DMS153 treated with DMSO at 0.1 percent for 48 hours (cell line): ENCODE measurements around the gene ARHGAP10.
"Not testable (repeated sequence)": the region's sequence is repeated elsewhere in the genome, so short reads cannot be mapped to it uniquely, and the experiment has no call there.

ENCODE experiments used
- DNase-seq: peaks from one replicate; lab custom pipeline; 2025; ENCODE audit not compliant: unreplicated experiment; lab: John Stamatoyannopoulos, UW

Gene ARHGAP10

DNA sequence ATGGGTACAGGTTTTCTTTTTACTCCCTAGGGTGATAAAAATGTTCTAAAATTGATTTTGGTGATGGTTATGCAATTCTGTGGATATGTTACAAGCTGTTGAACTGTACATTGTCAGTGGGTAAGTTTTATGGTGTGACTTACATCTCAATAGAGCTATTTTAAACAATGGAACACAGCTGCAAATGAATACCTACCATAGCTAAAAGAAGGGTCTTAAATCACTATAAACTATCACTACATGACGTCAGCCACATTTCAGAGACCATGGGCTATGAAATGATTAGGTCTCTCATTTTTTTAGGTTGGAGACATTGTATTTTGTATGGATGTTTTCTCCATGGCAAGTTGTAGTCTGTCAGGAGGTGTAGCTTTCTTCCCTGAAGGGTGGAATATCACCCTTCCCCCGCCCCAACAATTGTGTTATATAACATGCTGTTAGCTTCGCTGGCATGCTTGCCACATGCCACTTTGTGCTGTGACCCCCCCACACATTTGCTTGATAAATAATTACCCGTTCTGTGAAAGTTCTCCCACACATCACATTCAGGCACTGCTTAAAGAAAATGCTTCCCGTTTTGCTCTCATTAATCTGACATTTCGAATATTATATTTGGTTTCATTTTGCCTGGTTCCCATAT, 159.7 kb downstream of the ARHGAP10 start:
- DNase-seq, result no peak

DNA sequence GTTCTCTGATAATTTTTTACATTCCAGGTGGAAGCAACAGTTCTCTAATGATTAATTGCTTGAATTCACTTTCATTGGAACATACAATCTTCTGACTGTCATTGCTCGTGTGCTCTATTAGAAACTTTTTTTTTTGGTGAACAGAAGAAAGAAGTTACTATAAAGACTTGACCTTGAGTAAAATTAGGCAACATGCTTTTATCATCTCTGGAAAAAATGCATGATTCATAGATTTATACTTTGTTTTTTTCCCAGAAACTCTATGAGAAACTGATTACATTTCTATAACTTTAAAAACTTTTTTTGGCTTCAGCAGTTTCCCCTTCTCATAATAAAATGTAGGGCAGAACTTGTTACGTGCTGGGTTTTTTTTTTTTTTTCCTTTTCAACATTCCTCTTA, 167.6 kb downstream of the ARHGAP10 start:
- DNase-seq, result no peak

DNA sequence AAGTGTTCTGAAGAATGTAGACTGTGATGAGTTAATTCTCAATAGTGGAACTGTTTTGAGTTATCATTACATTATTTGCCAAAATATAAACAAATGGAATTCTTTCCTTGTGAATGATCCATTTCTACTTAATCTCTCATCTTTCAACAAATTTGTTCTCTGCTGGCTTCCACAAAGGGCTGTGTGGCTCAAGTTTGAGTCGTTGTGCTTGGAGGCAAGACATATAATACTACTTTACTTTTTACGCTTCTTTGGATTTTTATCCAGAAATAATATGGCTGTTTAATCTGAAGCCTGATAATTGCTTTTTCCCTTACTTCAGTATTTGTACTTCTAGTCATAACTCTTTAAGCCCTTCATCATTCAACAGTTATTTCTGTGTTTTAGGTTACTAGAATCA, 169.5 kb downstream of the ARHGAP10 start:
- DNase-seq, result no peak

DNA sequence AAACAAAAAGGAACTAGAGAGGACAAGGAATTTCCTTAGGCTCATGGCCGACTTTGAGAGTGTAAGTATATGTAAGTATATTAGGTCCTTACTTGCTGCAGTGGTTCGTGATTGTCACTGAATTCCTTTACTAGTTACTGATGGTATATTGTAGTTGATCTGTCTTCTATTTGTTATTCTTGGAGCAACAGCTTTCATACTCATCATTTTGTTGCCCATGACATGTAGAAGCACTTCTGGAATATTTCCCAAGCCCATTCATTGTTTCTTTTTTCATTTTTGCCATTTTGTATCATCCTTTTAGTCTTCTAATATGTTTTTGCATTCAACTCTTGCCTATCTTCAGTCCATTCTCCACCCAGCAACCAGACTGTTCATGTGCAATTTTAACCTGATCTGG, 170.0 kb downstream of the ARHGAP10 start:
- no peak for DNase-seq

DNA sequence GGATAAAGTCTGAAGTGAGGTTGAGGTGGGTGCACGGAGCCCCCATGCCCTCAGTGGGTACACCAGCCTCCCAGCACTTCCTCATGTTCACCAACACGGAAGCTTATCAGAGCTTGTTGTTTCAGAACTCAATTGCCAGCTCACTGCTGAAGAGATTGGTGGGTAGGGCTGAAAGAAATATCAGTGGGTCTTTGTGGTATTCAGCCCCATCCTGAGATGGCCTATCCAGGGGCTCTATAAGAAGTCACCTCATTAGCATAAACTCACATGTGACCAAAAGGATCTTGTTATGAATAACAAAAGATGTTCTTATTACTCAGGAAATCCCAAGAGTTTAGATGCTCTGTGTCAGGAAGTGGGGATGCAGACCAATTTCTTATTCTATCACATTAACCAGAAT, 177.3 kb downstream of the ARHGAP10 start:
- DNase-seq, result no peak

DNA sequence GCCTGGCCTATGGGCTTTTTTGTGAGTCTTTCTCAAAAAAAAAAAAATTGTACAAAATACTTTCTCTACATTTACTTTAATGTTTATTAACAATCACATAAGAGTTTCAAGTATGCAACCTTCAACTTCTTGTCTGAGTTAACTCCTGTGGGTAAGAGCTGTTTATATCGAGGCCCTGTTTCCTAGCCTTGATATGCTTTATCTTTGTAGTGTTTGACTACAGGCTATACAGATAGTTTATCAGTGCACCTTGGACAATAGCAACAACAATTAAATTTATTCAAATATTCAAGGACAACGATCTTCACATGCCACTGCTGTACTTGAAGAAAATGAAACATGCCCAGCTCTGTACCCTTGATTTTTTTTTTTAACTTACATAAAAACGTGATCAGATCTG, 178.4 kb downstream of the ARHGAP10 start:
- DNase-seq, result no peak

DNA sequence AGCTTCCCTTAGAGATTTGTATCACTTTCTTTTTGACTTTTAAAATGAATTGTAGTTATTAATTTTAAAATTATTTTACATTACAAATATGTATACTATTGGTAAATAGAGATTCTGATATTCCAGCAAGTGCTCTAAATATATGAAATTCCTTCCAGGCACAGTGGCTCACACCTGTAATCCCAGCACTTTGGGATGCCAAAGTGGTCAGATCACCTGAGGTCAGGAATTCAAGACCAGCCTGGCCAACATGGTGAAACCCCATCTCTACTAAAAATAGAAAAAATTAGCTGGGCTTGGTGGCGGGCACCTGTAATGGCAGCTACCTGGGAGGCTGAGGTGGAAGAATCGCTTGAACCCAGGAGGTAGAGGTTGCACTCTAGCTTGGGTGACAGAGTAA, 180.2 kb downstream of the ARHGAP10 start:
- DNase-seq, result not testable (repeated sequence)

DNA sequence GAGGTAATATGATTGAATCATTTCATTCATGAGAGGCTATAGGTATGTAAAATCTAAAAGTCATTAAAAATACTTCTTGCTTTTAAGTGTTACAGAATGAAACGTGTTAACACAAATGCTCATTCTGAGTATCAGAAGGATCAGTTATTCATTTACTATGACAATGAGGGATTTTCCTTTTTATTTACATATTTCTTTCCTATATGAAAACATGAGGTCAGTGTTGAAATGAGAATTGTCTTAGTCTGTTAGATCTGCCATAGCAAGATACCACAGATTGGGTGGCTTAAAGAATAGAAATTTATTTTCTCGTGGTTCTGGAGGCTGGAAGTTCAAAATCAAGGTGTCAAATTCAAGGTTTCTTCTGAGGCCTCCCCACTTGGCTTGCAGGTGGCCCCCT, 181.2 kb downstream of the ARHGAP10 start:
- no peak for DNase-seq

DNA sequence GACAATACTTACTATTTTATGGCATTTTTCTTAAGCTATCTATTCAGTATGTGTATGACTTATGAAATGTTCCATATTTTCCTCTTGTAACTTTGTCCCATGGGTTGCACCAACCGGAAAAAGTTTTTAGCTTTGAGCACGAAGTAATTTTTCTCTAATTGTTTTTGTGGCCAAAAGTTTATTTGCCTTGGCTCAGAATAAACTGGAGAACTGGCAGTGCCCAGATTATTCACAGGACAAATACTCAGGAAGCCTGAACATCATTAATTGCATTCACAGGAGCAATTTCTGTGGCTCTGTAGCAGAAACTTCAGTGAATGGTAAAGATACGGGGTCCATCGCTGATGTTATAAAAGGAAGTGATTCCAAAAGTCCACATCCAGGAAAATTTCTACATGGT, 184.5 kb downstream of the ARHGAP10 start:
- no peak for DNase-seq

DNA sequence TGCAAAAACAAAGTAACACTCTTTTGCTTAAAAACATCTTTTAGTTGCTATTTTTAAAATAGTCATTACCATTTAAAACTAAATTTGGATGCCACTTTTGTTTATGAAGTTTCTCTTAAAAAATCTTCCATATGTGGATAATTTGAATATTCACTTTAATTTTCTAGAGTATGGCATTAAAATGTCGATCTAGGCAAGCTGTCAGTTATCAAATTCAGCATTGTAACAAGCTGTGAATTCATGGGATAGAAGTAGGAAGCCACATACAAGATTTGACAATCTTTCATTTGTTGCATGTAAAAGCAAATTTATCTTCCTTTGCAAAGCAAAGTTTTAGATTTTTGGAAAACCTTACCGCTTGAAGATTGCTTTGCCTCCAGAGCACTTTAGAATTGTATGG, 191.5 kb downstream of the ARHGAP10 start:
- no peak for DNase-seq

DNA sequence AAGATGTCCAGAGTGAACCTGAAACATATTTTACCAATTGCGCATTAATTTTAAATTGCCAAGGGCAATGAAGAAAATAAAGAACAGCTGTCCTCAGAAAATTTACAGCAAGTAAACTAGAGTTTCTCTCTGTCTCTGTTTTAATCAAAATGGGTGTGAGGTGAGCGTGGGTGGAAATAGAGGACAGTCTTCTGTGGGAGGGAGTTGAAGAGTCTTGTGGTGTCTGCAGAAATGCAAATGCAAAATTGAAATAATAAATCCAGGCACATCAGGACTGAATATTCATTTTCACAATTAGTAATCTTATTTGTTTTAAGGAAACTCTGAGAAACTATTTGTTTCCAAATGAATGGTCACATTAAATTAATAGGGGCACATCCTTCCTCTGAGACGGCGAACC, 192.0 kb downstream of the ARHGAP10 start:
- no peak for DNase-seq

DNA sequence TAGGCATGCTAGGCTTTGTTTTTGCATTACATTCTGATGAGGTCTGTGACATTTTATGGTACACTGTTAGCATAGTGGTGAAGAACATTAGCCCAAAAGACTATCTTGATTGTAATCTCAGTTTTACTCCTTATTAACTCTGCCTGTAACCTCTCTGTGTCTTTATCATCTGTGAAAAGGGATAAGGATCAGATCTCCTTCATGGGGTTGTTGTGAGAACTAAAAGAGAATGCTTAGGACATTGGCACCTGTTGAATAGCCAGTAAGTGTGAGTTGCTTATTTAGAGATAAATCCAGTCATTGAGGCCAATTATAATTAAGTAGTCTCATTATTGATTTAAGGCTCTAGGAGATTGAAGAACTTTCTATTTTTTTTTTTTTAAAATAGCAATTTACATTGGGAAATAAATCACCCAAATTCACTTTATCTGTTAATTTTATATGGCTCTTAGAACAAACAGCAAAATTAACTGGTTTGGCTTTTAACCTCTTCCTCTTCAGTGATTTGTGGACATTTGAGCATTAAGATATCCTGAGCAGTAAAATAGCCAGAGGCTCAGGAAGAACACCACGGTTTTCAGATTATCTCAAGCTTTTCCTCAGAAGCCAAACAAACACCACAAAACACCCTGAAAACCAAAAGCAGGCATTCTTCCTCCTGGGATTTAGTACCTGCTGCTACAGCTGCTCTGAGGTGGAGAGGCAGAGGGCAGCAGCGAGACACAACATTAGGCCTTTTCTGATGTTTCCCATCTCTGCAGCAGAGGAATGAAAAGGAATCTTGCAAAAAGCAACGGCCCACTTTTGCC, 192.9 kb downstream of the ARHGAP10 start:
- DNase-seq, result no peak

DNA sequence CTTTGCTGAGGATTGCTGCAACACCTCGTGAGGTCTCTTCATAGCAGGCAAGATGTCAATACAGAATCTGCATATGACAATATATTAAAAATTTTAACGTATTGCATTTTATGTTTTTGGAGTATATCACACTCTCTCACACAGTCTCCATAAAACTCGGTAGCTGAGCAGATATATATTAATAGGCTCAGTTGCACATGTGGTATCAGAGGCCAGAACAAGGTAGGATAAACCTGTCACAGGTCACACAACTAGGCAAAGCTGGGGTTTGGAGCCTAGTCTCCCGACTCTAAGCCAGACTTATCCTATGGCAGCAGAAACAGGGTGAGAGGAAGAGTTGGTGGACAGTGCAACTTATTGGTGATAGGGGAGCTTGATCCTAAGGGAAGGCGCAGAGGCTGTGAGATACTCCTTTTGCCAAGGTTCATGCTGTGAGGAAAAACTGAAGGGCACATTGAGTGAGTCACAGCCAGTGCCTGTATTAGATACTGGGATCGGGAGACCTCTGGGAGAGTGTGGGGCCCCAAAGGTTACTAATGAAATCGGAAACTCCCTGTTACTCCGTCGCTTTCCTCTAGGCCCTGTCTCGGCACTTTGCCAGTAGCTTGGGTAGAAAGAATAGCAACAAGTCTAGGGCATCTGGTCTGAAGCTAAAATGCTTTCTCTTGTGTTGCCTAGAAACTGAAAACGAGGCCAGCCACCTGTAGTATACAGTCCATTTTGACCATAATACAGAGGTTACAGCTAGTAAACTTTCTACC, 195.7 kb downstream of the ARHGAP10 start:
- no peak for DNase-seq

DNA sequence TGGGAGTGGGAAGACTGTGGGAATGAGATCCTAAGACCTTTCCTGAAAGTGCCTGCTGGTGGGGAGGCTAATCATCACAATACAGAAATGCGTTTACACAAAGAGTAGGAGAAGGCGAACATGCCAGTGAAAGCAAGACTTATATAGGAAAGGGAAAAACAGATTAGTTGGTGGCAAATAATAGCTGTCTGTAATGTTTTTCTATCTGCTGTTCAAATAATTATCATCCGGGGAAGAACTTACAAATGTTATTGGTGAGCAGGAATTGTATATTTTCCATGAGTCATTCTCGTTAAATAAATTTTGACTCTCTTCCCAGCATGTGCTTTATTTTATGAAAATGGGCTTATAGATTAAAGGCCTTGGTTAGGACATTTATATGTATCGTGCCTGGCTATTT, 196.5 kb downstream of the ARHGAP10 start:
- no peak for DNase-seq

DNA sequence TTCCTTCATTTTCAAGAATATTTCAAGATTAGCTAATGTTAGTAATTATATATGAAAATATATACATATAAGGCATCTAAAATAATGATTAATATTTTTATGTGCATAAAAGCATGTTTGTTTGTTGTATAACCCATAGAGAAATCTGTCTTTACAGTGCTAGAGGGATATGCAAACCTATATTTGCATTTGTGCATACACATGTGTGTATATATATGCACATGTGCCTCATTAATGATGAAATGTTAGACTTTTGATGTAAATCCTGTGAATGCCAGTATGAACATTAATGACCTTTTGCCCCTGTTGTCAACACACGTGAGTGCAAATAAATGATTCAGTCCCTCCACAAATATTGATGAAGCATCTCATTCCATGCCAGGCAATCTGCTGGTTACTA, 197.9 kb downstream of the ARHGAP10 start:
- no peak for DNase-seq

DNA sequence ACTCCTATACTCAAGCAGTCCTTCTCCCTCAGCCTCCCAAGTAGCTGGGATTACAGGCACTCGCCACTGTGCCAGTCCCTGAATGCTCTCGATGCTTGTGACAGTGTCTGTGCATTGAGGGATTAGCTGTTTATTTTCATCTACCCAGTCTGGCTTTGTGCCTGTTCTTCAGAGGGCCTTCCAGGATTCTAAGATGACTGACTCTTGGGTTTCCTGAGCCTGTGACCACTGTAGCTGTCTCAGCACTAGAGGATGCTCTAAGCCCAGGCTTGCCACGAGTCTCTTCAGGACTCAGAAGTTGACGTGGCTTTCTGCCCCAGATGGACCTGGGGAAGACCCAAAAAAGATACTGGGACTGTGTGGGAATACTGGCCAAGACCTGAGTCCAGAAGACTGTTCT, 201.4 kb downstream of the ARHGAP10 start:
- DNase-seq, result no peak

DNA sequence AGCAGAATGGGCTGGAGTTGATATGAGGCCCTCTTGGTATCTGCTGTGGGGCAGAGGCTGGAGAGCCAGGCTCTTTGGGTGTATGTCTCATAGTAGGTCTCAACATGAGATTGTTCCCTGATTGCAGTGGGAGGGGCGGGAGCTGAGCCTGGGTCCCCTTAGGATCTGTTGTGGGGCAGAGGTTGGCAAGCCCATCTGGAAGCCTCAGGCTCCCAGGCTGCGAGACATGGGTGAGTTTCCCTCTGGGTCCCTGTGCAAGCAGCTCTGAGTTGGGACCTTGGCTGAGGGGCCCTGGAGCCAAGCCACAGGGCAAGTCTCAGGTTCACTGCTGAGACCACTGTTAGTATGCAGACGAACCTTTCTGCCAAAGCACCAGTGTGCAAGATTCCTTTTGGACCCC, 201.9 kb downstream of the ARHGAP10 start:
- DNase-seq, result no peak

DNA sequence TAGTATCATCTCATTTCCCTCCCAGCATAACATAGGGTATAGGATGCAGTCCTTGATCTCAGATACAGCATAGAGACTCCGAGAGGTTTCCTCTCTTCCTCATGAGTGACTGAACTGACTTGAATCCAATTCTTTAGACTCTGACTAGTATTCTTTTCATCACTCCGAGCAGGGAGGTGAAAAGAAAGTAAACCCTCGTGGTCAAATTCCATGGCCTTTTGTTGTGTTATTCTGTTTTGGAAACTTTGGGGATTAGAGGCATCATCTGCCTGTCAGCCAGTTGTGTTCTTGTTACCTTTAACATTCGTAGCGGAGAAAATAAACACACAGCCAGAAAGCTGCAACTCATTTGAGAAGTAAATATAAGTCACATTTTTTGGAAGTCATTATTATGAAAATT, 206.6 kb downstream of the ARHGAP10 start:
- no peak for DNase-seq

DNA sequence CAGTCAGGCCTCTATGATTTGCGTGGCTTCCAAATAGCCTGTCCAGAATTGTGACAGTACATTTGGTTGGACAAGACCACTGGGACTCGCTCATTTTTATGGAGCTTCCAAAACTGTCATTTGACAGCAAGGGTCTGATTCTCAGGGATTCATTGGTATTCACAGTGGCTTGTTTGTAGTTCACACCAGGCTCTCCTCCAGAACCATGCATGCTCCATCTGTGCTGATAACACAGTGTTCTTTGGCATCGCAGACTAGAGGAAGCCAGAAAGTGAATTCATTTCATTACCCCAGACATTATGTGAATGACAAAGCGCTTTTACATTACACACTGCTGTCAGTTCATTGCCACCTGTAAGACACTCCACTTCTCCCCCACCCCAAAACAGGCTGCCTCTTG, 208.3 kb downstream of the ARHGAP10 start:
- DNase-seq, result no peak

DNA sequence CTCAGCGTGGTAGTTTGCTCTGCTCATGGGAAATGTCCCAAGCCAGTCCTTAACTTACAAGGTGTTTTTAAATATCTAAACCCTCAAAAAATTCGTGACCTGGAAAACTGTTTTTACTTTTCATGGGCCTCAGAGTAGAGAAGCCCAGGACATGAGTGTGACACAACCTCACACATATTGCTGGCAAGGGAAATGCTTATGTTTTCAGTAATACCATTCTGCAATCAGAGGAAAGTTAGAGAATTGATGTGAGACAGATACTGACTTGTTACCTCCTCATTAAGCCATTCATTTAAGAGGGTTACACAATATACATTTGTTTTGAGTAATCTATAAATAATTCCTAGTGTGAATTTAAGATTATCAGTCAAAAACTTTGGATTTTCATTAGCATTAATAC, 209.5 kb downstream of the ARHGAP10 start:
- DNase-seq, result no peak

DNA sequence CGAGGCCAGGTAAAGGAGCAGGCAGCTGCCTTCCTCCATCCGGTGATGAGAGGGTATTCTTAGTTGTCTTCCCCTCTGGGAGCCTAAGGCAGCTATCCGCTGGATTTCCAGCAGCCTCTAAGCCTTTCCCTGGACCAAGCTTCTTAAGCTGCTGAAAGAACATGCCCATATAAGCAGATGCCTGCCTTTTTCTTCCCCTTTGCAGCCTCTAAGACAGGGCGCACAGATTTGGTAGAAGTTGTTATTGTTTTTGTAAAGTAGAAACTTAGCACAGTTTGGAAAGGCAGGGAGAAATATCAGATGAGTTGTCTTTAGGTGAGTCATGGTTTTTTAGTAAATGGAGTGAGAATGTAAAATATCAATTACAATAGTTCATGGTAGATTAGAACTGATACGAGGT, 210.8 kb downstream of the ARHGAP10 start:
- DNase-seq, result no peak

DNA sequence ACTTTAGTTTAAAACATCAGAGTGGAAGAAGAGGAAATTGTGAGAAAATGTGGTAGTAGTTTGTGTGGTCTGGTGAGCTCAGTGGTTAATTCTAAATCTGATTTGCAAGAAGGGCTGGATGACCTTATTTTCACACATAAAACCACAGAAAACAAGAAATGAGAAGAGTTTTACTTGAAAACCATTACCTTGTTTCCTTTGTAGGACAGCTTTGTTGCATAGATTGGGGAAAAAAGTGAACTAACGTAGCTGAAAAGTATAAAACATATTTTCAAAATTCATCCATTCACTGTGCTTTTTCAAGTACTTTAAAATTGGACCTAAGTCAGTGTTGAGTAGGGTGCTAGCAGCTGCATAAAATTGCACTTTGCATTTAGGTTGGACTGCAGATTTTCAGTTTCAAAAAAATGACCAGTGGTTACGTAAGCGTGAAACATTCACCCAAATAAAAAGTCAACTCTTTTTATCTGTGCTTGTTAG, 211.3 kb downstream of the ARHGAP10 start:
- no peak for DNase-seq
